GM21576 (cell line): ENCODE measurements around the gene PFKL.

ENCODE experiments used
- ATAC-seq: cut with Tn5 transposase; IDR thresholded peaks from one replicate; pipeline ENCODE4 v1.9.1; 2021; ENCODE audit warnings: mild to moderate bottlenecking, moderate library complexity; ENCODE audit not compliant: unreplicated experiment

The PFKL gene

GRCh38 chr21:44299458-44300261 is at the start of gene PFKL:
Gene PFKL (plus strand): TSS chr21:44300053. CDS start chr21:44300106, 53 bp downstream.
- ATAC-seq: peak; percentile 37

DNA sequence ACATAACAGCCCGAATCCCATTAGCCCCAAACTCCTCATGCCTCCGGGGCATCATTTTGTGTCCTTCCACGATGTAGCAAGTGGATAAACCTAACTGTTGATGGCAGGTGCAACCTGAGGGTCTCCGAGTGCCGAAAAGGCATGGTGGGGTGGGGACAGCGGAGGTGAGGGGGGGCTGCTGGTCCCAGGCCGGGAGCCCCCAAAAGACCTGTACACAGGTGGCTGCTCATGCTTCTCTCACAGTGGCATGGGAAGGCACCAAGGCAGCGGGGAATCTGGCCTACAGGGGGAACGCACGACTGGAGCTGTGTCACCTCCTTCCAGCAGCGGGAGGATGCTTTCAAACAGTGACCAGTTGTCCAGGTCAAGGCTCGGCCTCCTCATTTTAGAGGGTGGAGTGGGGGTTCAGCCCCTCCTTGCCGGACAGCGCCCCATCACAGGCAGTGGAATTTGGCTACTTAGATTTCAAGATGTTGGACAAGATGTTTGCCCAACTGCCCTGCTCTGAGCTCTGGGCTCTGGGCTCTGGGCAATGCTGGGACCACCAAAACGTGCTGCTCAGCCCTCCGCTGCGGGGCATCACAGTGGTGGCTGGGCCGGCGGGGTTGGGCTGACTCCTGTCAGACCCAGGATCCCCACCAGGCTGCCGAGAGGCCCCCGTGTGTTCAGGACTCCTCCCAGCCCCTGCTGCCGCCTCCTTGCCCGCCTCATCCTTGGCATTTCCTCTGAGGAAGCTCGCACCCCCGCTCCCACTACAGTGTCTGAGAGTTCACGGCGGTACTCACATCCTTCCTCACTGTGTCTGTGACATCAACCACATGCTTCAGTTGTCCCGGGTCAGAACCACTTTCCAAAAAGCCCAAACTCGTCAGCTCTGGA is 45.8 kb upstream of the PFKL start:
- ATAC-seq: no peak

DNA sequence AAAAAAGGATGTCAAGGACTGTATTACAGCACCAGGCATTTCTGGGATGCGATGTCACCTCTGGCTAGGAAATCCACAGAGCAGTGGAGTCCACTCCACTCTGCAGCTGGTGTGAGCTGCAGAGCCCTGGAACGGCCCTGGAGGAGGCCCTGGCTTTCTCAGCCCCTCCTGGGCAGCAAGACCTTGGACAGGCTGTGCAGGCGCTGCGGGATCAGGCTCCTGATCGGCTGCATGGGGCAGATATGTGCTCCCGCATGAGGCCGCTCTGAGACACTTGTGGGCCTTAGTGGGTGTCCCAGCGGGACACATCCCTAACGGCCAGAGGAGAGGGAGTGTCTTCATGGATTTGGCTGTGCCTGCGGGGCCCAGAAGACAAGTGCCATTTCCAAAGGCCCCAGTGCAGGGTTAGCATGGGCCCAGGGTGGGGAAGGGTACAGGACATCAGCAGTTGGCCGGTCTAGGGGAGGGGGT is 44.3 kb upstream of the PFKL start:
- ATAC-seq: no peak

DNA sequence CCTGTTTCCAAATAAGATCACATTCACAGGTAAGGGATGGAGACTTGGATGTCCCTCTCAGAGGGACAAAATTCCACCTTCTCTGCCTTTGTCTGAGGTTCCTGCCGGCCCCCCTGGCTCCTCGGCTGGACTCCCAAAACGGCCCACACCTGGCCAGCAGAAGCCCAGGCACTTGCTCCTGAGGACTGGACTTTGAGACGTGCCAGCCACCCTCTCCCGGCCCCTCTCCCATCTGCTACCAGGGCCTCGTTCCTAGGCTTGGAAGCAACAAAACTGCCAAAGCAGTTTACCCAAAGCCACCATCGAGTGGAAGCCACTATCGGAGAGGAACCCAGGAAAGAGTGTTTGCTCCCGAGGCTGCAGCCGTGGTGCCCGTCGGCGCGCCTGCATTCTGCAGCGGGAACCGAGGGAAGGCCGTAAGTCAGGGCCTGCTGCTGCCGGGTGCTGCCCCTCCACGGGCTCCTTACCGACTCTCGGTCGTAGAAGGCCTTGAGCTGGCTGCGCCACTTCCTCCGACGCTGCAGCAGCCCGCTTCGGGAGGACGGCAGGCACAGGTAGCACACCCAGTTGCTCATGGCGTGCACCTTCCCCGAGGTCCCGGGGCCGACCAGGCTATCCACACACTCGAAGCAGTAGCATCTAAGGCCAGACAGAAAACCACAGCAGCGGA is 41.7 kb upstream of the PFKL start:
- no peak for ATAC-seq

DNA sequence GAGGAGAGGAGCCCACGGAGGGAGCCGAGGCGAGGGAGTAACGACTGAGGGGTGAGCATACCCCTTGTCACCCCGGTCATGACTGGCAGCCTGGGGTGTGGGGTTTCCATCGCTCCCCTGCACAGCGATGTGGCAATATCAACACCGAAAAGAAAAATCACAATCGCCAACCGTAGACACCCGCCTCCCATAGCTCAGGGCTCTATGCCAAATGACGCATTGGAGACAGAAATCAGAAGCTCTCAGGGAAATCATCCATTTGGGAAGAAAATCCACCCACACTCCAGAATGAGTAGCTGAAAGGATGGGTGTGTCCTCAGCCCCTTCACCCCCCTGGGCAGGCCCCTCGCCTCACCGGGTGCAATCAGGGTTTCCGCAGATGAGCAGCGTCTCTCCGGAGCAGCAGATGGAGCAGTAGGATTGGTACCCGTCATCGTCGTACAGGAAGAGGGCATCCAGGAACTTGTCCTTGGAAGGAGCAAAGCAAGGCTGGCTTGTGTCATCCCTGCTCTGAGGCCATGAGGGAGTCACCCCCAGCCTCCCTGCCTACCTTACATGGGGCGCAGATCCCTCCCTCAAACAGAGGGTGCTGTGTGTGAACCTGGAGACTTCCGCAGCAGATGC is 40.7 kb upstream of the PFKL start:
- no peak for ATAC-seq

DNA sequence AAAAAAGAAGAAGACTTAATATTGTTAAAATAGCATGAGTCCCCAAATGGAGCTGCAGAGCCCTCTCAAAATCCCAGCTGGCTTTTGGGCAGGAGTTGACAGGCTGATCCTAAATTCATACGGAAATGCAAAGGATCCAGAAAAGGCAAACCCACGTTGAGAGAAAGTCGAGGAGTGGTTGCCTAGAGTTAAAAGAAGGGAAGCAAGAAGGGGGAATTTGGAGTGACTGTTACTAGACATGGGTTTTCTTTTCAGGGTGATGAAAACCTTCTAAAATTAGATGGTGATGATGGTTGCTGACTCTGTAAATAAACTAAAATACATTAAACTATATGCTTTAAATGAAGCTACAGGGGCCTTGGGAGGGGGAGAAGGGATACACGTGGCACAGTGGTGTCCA is 39.8 kb upstream of the PFKL start:
- ATAC-seq: no peak

DNA sequence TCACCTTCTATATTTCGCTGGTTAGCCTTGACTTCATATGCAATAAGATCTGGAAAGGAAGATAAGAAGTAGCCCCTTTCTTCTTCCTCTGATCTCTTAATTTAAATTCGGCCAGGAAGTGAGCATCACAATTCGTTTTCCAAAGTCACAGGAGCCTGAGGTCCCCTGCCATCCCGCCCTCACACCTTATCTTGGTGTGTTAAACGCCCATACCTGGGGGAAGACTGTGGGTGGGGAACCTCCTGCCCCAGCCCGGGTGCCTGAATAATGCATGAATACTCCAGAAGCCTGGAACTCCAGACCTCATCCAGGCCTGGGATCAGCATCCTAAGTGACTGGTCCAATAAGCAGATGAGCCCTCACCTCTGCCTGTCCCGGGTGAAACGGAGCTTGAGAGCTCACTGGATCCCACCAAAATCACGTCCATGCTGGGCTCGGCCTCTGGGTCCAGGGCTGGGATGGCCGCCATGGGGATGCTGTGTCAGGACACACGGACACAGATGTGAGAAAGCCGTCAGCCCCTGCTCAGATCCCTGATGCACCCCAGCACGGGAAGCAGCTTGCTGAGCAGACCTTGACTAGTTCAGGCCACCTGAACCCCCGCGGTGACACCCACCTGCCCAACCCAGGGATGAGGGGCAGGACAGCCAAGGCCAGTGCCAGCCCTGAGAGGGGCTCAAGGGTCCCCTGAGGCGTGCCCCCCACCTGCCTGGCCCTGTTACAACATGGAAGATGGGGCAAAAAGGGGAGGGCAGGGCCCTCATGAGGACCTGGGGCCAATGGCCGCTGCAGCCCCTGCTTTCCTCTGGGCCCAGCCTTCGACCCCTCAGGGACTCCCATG is 38.8 kb upstream of the PFKL start:
- ATAC-seq: no peak

DNA sequence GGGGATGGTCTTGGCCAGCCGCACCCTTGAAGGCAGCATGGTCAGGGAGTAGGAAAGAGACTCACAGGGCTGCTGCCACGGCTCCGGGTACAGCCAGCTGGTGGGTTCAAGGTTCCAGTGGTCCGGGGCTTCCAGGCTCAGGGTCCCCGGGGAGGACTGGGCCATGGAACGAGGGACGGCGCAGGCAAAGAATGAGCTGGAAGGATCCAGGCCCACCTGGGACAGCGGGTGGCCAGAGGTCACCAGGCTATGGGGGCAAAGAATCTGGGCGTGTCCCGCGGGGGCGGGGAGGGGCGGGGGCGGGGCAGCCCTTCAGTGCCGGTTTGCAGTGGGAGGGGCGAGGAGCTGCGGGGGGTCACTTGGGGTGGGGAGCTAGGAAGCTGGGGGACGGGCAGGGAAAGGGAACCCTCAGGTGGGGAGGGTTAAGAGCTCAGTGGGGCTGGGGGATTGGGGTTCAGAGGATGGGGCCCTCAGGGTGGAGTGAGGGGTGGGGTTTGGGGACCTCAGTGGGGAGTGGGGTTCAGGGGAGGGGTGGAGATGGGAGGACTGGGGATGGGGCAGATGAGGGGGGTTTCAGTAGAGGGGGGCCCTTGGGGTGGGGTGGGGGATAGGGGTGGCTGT is 38.1 kb upstream of the PFKL start, which contains the start of gene DNMT3L:
Gene DNMT3L, minus strand, starts transcription at position 223 of the 621 bp plus-strand sequence. CDS start 638 bp downstream, outside the sequence.
- ATAC-seq: no peak

DNA sequence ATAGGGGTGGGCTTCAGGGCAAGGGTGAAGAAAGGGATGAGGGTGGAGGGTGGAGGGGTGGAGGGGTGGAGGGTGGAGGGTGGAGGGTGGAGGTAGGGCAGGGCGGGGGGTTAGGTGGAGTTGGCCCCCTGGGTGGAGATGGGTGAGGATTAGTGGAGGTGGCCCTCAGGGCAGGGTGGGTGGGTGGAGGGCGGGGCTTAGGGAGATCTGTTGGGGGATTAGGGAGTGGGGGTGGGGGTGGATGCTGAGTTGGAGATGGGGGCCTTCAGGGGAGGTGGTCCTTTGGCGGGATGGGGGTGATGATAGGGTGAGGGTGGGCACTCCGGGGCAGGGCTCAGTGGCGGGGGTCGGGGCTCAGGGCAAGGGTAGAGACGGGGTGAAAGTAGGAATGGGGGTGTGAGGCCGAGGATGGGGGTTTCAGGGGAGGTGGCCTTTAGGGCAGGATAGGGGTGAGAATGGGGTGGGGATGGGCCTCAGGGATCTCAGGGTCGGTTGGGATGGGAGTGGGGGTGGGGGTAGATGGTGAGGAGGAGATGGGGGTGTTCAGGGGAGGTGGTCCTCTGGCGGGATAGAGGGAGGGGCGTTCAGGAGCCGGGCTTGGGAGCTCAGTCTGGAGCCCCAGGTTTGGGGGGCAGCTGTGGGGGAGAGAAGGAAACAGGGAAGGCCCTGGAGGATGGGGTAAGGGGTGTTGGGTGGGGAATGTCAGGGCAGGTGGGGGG is 37.4 kb upstream of the PFKL start:
- no peak for ATAC-seq

- no peak for ATAC-seq
Measured at GRCh38 chr21:44263221-44263760, 36.6 kb upstream of the PFKL start.

GRCh38 chr21:44263768-44264167 is 36.1 kb upstream of the PFKL start:
- ATAC-seq: no peak

GRCh38 chr21:44265734-44266270 is 34.1 kb upstream of the PFKL start:
- no peak for ATAC-seq

DNA sequence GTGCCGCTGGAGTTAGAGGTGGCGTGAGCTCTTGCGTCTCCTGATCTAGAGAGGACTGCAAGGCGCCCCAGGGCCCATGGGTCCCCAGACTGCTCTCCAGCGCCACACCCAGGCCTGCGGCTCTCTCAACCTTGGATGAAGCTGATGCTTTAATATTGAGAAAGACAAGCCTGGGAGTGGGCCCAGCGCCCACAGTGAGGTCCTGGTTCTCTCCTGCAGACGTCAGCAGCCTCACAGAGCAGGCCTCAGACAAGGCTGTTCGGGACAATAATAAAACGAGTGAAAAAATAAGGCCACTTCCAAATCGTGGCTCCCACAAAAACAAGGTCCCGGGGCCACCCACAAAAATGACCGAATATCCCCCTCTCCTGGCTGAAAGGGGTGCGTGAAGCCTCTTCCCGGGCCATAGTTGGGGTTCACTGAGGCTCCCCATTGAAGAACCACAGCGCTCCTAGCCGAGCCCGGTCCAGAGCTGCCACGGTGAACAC is 32.2 kb upstream of the PFKL start:
- ATAC-seq: no peak

GRCh38 chr21:44269090-44269489 is 30.8 kb upstream of the PFKL start:
- ATAC-seq: no peak

GRCh38 chr21:44271558-44272283 is 28.1 kb upstream of the PFKL start:
- no peak for ATAC-seq

- no peak for ATAC-seq
Measured at GRCh38 chr21:44272284-44272858, 27.5 kb upstream of the PFKL start.

GRCh38 chr21:44273046-44273445 is 26.8 kb upstream of the PFKL start:
- ATAC-seq: no peak
